ENCODE measurements around the gene LMNTD1. TPM values are rescaled to one million over a fixed set of nuclear protein-coding genes. Genes with fewer than 3 reads are reported as not detected.
A peak's percentile ranks its signal among the peaks of the same experiment; 100 is the strongest.

Gene LMNTD1
- total RNA-seq (2011; cell fraction: chromatin; rRNA removed; ENCODE audit: low replicate concordance): not detected in 2 replicates
- total RNA-seq (2011; cell fraction: nucleolus; rRNA removed): not detected in 2 replicates
- not detected in 2 replicates for total RNA-seq (2011; cell fraction: nucleoplasm; rRNA removed)
- not detected in 2 replicates for total RNA-seq (2014; rRNA removed)
- total RNA-seq (2014; rRNA removed; fragmentation: Illumina TruSeq; extraction: Trizol): not detected in 2 replicates
- total RNA-seq (2015; rRNA removed; fragmentation: Illumina TruSeq; extraction: Trizol): not detected in 2 replicates
- total RNA-seq (2021): not detected in 2 replicates
- not detected in 2 replicates for polyA plus RNA-seq (2011; rRNA removed)
- polyA plus RNA-seq (2011; cell fraction: cytosol; rRNA removed): not detected in 2 replicates
- not detected in 2 replicates for polyA plus RNA-seq (2011; cell fraction: nucleus; rRNA removed)
- polyA plus RNA-seq (2012): not detected in 2 replicates
- polyA plus RNA-seq (2014; fragmentation: Illumina TruSeq; extraction: Trizol): not detected in 2 replicates
- polyA plus RNA-seq (2014; fragmentation: Nextera tagmentation; extraction: Ambion mirVana): not detected
- not detected in 2 replicates for polyA plus RNA-seq (2014; rRNA removed)
- not detected in 2 replicates for polyA minus RNA-seq (2011; rRNA and poly(A)+ RNA removed)
- polyA minus RNA-seq (2011; cell fraction: cytosol; rRNA and poly(A)+ RNA removed): not detected in 2 replicates
- polyA minus RNA-seq (2011; cell fraction: nucleus; rRNA and poly(A)+ RNA removed): not detected in 2 replicates
- Bru-seq, nascent RNA: percentile 4 among the genes with signal in this experiment
- percentile 12 among the genes with signal in this experiment for BruChase-seq, experiment 1, labeled RNA remaining after a 2-hour chase
- BruChase-seq, experiment 2, labeled RNA remaining after a 6-hour chase: percentile 11 among the genes with signal in this experiment
- long read RNA-seq, experiment 1, partial matches to known transcripts: 0 of 1 reads
- long read RNA-seq, experiment 1, other reads (novel, unspliced or antisense): 1 of 1 reads
- long read RNA-seq, experiment 2: 0 reads
- long read RNA-seq, experiment 3: 0 reads

DNA sequence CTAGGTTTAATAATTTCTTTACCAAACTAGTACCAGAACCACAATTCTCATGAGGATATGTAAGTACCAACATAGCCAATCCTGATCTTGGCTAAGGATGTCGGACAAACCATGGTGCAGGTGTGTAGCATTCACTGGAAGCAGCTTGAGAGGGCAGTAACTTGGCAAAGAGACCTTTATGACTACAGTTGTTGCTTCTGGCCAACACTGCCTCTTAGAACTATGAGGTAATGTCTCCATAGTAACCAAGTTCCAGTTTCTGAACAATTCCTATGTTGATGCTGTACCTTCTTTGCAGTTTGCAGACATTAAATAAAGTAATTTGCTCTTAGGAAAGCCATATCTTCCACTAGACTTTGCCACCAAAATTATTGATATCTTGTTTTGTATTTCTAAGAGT, at the start of gene LMNTD1:
TSS of gene LMNTD1 (minus strand) at position 186 of the 400 bp plus-strand sequence. CDS start 324 bp downstream, outside the sequence.
- H3K27me3 ChIP-seq (ENCODE audit: control insufficient read depth in 2 of 2, insufficient read depth in 2 of 2, low read length in 2 of 2): no peaks in the 10 kb centered on the region
- H3K4me1 ChIP-seq (replicated peaks in 1 of 2; ENCODE audit: control insufficient read depth in 2 of 2, insufficient read depth in 2 of 2, low read length in 2 of 2): no peaks in the 10 kb centered on the region
- in situ Hi-C loops (cut with MboI) (no loop called here), intact Hi-C loops (cut with micrococcal nuclease) (loop anchor here (10.0 kb wide), 1 partner anchor 108 kb away; no protein-coding TSS in a partner anchor)
- no peak within 1 kb of the TSS for H3K4me3 ChIP-seq
- WGBS (ENCODE audit: insufficient coverage, low coverage, missing lambda C conversion rate): 0% methylated on average over 1 of the region's 1 CpG
- no peaks in the 10 kb centered on the region for H4K20me1 ChIP-seq (replicated peaks; ENCODE audit: control insufficient read depth, insufficient read depth, low read length)
- no TSS peak for BruUV-seq (replicated peaks)
- H3K79me2 ChIP-seq (ENCODE audit: control insufficient read depth, insufficient read depth, low read length): no peaks in the 10 kb centered on the region
- H3K9ac ChIP-seq (ENCODE audit: insufficient read depth in 1 of 2, low read depth in 2 of 2, low read length in 2 of 2): no peak within 1 kb of the TSS
- DNase-seq (ENCODE audit: extremely low read depth in 1 of 4, low spot score in 3 of 4) (no peak), FAIRE-seq (no peak), ATAC-seq (no peak)
- no peak within 1 kb of the TSS for H3K4me2 ChIP-seq (ENCODE audit: insufficient read depth, low read length)
- CTCF ChIA-PET (ENCODE audit: low intra/inter-chr PET ratio): interaction anchor here (0.6 kb wide), 1 partner anchor 913 kb away, joined by 3 read pairs; no protein-coding TSS in a partner anchor
- H3K36me3 ChIP-seq (ENCODE audit: control insufficient read depth, insufficient read depth, low read length): no peaks in the 10 kb centered on the region
- H2AFZ ChIP-seq (ENCODE audit: low read depth, low read length): no peak within 1 kb of the TSS
- POLR2A ChIA-PET: no interaction called here
- no peak within 1 kb of the TSS for H3K27ac ChIP-seq (ENCODE audit: extremely low read depth, low read depth, low read length)
- H3K9me3 ChIP-seq (replicated peaks; ENCODE audit: control insufficient read depth, insufficient read depth, low read depth, low read length): no peaks in the 10 kb centered on the region
- no peaks in the 10 kb centered on the region for H3K9me1 ChIP-seq (ENCODE audit: control insufficient read depth, insufficient read depth, low read length)
- TF ChIP-seq, protein P1, sequence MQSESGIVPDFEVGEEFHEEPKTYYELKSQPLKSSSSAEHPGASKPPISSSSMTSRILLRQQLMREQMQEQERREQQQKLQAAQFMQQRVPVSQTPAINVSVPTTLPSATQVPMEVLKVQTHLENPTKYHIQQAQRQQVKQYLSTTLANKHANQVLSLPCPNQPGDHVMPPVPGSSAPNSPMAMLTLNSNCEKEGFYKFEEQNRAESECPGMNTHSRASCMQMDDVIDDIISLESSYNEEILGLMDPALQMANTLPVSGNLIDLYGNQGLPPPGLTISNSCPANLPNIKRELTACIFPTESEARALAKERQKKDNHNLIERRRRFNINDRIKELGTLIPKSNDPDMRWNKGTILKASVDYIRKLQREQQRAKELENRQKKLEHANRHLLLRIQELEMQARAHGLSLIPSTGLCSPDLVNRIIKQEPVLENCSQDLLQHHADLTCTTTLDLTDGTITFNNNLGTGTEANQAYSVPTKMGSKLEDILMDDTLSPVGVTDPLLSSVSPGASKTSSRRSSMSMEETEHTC (IDR thresholded peaks at IDR 0.05): no peak
- no peak for TF ChIP-seq ZNF77 (CRISPR knock-in tag; IDR thresholded peaks at IDR 0.05)
- no peak for TF ChIP-seq CHCHD3 (CRISPR knock-in tag; IDR thresholded peaks at IDR 0.05)
- no peak for TF ChIP-seq BHLHE40 (IDR thresholded peaks at IDR 0.05; ENCODE audit: low read length)
- no peak for TF ChIP-seq TAF1 (IDR thresholded peaks at IDR 0.05; ENCODE audit: control insufficient read depth, extremely low read depth, insufficient read depth, low read length, severe bottlenecking)
- TF ChIP-seq EP300 (IDR thresholded peaks at IDR 0.05; ENCODE audit: low read length): no peak
- TF ChIP-seq, protein P2, sequence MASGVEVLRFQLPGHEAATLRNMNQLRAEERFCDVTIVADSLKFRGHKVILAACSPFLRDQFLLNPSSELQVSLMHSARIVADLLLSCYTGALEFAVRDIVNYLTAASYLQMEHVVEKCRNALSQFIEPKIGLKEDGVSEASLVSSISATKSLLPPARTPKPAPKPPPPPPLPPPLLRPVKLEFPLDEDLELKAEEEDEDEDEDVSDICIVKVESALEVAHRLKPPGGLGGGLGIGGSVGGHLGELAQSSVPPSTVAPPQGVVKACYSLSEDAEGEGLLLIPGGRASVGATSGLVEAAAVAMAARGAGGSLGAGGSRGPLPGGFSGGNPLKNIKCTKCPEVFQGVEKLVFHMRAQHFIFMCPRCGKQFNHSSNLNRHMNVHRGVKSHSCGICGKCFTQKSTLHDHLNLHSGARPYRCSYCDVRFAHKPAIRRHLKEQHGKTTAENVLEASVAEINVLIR (CRISPR knock-in tag; IDR thresholded peaks at IDR 0.05): no peak
- no peak for TF ChIP-seq SMARCA4 (IDR thresholded peaks at IDR 0.05)
- no peak for TF ChIP-seq SAP30 (IDR thresholded peaks at IDR 0.05; ENCODE audit: borderline replicate concordance, insufficient read depth, low read depth, low read length, poor library complexity, severe bottlenecking)
- TF ChIP-seq CREB1 (IDR thresholded peaks at IDR 0.05): no peak
- no peak for TF ChIP-seq CREB1 (CRISPR knock-in tag; IDR thresholded peaks at IDR 0.05)
- TF ChIP-seq ELK1 (CRISPR knock-in tag; IDR thresholded peaks at IDR 0.05): no peak
- TF ChIP-seq CBX3 (IDR thresholded peaks at IDR 0.05; ENCODE audit: borderline replicate concordance in 1 of 2, low read length in 2 of 2): no peak
- TF ChIP-seq TEAD4 (IDR thresholded peaks at IDR 0.05; ENCODE audit: low read length): no peak
- no peak for TF ChIP-seq TEAD4 (CRISPR knock-in tag; IDR thresholded peaks at IDR 0.05; ENCODE audit: borderline replicate concordance)

Measured in K562 (cell line).